GM18517 (cell line): ENCODE results near the gene RGL2.
"Not testable (repeated sequence)": the region's sequence is repeated elsewhere in the genome, so short reads cannot be mapped to it uniquely, and the experiment has no call there.

Source experiments
- ATAC-seq: cut with Tn5 transposase; IDR thresholded peaks from one replicate; pipeline ENCODE4 v1.9.1; 2021; ENCODE audit warnings: mild to moderate bottlenecking, moderate library complexity; ENCODE audit not compliant: unreplicated experiment

RGL2 gene, protein sequence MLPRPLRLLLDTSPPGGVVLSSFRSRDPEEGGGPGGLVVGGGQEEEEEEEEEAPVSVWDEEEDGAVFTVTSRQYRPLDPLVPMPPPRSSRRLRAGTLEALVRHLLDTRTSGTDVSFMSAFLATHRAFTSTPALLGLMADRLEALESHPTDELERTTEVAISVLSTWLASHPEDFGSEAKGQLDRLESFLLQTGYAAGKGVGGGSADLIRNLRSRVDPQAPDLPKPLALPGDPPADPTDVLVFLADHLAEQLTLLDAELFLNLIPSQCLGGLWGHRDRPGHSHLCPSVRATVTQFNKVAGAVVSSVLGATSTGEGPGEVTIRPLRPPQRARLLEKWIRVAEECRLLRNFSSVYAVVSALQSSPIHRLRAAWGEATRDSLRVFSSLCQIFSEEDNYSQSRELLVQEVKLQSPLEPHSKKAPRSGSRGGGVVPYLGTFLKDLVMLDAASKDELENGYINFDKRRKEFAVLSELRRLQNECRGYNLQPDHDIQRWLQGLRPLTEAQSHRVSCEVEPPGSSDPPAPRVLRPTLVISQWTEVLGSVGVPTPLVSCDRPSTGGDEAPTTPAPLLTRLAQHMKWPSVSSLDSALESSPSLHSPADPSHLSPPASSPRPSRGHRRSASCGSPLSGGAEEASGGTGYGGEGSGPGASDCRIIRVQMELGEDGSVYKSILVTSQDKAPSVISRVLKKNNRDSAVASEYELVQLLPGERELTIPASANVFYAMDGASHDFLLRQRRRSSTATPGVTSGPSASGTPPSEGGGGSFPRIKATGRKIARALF

DNA sequence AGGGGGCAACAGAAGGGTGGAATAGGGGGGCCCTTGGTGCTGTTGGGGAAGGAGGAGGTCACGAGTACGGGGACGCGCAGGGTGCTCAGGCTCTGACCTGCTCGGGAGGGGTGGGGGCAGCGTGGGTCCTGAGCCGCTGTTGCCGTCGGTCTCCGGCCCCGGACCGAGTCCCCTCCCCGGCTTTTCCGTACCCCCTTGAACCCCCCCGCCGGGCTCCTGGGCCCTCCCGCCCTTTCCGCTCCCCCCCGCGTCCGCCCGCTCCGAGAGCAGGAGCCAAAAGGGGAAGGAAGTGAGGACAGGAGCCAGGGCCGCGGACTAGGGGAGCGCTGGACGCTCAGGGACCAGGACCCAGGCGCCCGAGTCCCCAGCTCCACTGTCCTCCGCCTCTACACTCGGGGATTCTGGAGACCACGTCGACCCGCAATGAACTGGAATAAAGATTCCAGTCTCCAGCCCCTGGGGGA, at the start of gene RGL2:
Gene RGL2 (minus strand): TSS at position 170 of the 464 bp plus-strand sequence. CDS start 332 bp downstream, outside the sequence.
- peak; percentile 21 for ATAC-seq

DNA sequence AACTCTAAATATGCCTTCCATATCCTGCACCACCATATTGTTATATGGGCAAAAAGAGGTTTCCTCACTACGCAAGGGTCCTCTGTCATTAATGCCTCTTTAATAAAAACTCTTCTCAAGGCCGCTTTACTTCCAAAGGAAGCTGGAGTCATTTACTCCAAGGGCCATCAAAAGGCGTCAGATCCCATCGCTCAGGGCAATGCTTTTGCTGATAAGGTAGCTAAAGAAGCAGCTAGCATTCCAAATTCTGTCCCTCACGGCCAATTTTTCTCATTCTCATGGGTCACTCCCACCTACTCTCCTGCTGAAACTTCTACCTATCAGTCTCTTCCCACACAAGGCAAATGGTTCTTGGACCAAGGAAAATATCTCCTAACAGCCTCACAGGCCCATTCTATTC, 49.1 kb upstream of the RGL2 start:
- no peak for ATAC-seq

DNA sequence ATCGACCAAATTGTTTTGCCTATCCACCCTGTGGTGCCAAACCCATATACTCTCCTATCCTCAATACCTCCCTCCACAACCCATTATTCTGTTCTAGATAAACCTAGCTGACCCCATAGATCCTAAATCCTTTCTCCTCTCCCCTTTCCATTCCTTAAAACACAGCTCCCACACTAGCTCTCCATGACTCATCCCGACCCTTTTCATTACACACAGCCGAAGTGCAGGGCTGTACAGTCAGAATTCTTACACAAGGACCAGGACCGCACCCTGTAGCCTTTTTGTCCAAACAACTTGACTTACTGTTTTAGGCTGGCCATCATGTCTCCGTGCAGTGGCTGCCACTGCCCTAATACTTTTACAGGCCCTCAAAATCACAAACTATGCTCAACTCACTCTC, 48.2 kb upstream of the RGL2 start:
- not testable (repeated sequence) for ATAC-seq

DNA sequence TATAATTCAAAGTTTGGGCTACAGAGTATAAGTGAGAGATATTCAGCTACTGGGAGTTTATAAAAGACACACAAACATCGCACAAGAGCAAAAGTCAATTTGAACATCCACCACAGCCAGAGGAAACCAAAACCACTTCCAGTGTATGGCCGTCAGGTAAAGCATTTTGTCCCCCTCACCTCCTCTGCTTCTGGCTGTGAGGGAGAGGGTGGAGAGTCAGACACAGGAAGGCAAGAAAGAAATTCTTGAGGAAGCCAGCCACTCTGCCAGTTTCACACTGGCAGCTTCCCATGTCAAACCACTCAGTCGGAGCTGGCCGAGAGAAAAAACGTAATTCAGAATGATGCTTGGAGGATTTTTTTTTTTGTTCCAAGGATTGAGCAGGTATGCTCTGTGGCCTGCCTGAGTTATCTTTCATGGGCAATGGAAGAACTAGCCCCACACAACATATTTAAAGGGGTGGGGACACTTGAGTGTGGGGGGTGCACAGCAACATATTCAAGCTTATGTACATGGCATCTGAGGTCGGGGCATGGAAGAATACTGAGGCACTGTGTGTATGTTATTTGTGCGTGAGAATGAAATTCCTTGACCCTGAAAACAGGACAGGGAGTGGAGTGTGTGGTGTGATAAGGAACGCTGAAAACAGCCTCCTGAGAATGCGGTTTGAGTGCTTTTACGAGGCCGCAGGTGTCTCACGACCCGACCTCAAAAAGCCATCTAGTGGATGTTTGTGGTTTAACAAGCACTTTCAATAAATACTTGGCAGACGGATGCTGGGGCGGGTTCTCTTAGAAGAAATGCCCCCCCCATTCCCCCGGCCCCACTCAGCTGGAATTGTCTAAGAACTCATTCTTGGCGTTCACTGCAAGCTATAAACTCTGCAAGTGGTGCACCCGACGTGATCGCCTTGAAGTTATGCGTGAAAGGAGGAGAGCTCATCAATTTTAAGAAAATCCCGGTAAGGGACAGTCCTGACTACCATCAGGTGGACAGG, 46.3 kb upstream of the RGL2 start:
- no peak for ATAC-seq

DNA sequence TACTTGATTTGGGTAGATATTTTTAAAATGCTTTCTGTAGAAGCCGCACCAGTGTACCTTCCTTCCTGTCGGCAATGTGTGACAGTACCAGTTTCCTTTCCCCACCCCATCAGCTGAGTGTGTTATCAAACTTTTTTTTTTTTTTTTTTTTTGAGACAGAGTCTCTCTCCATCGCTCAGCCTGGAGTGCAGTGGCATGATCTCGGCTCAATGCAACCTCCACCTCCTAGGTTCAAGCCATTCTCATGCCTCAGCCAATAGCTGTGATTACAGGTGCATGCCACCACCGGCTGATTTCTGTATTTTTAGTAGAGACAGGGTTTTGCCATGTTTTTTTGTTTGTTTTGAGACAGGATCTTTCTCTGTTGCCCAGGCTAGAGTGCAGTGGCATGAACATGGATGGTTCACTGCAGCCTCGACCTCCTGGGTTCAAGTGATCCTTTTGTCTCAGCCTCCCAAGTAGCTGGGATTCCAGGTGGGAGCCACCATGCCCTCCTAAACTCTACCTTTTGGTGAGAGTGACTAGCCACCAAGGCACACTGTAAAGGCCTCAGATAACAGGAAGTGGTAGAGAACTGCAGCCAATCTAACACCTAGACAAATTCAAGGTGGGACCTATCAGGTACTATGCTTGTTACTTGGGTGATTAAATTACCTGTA, 45.3 kb upstream of the RGL2 start:
- no peak for ATAC-seq

DNA sequence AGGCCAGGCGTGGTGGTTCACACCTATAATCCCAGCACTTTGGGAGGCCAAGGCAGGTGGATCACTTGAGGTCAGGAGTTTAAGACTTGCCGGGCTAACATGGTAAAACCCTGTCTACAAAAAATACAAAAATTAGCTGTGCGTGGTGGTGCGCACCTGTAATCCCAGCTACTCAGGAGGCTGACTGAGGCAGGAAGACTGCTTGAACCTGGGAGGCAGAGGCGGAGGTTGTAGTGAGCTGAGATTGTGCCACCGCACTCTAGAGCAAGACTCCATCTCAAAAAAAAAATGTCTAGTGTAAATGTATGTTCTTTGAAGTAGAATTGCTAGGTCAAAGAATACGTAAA, 44.8 kb upstream of the RGL2 start:
- ATAC-seq = not testable (repeated sequence)

DNA sequence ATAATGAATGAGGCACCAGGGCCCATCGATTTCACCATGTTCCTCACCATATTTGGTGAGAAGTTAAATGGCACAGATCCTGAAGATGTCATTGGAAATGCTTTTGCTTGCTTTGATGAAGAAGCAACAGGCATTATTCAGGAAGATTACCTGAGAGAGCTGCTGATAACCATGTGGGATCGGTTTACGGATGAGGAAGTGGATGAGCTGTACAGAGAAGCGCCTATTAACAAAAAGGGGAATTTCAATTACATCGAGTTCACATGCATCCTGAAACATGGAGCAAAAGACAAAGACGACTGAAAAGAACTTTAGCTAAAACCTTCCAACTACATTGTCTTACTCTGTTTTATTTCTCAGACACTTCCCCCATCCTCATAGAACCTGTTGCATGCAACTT, 40.5 kb upstream of the RGL2 start:
- no peak for ATAC-seq

DNA sequence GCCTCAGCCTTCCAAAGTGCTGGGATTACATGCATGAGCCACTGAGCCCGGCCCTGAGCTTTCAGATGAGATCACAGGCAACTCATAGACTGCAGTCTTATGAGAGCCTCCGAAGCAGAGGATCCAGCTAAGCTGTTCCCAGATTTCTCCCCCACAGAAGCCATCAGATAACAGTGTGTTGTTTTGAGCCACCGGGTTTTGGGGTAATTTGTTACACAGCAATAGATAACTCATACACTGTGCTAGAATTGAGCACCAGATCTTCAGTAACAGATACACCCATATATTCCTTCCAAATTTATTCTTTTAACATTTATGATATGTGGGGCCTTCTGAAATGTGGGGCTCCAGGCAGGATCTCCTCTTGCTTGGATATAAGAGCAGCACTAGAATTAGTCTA, 37.8 kb upstream of the RGL2 start:
- no peak for ATAC-seq

DNA sequence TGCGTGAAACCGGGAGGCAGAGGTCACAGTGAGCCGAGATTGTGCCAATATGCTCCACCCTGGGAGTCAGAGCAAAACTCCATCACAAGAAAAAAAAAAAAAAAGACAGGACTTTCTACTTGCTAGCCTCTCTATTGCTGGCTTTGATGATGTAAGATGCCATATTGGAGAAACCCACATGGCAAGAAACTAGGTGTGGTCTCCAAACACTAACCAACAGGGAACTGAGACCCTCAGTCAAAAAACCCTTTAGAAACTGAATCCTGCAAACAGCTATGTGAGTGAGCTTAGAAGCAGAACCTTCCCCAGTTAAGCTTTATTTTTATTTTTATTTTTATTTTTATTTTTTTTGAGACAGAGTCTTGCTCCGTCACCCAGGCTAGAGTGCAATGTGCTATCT, 37.2 kb upstream of the RGL2 start:
- no peak for ATAC-seq

DNA sequence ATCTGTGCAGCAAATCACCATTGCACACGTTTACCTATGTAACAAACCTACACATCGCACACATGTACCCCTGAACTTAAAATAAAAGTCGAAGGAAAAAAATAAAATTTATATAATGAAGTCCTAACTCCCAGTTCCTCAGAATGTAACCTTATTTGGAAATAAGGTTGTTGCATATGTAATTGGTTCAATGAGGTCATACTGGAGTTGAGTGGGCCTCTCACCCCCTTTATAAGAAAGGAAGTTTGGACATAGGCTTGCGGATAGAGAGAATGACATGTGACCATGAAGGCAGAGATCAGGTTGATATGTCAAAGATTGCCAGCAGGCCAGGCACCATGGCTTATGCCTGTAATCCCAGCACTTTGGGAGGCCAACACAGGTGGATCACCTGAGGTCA, 34.9 kb upstream of the RGL2 start:
- no peak for ATAC-seq

DNA sequence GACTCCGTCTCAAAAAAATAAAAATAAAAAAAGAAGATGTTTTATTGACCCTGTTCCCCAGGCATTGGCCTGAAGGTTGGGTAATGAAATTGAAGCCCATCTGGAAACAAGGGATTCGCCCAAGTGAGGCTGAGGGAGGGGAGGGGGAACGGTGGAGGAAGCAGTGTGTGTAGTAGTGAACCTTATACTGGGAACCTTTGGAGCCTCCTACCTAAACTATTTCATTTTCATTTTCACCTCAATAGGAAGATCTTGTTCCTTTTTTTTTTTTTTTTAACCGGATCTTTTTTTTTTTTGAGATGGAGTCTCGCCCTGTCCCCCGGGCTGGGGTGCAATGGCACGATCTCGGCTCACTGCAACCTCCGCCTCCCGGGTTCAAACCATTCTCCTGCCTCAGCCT, 32.0 kb upstream of the RGL2 start:
- ATAC-seq = no peak

DNA sequence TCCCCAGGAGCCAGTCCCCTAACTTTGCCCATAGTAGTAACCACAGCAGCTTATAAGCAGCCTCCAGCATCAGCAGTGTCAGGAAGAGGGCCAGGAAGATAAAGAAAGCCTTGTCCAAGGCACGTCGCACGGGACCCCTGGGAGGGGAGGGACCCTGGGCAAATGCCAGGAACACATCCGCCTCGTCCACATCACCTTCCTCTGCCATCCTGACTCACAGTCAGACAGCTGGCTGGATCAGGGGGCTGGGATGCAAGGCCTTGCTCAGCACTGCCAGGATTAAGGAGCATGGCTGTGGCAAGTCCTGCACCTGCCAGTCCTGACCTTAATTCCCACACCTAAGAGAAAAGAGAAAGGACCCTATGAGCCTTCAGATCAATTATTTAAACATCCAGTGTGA, 30.3 kb upstream of the RGL2 start:
- ATAC-seq = no peak

DNA sequence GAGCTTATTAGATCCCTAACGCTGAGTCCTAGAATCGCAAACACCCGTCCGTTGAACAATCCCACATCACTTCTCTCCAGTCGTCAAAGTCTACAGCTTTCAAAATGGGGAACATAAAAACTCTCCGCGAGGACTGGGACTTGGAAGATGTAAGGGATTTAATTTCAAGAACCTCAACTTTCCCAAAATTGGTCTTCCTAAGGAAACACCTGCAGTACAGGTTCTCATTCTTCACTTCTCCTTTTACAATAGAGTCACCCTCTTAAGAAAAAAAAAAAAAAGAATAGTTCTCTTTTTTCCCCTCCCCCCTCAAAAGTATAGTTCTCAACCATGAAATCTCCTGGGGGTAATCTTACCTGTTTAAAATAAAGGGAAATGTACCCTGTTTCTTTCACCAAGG, 25.4 kb upstream of the RGL2 start:
- ATAC-seq = no peak

DNA sequence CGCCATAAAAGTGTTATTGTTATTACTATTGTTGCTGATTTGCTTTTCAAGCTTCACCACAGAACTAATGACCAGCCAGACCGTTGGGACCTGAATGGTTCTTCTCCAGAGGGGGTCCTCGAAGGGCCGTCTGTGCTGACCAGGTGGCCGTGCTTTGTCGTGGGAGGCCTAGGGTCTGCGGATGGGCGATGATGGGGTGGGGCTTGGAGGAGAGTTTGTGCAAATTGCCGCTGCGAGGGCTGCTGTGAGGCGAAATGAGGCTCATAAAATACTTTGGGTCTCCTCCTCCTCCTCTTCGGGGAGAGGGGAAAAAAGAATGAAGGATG, 24.8 kb upstream of the RGL2 start:
- no peak for ATAC-seq

DNA sequence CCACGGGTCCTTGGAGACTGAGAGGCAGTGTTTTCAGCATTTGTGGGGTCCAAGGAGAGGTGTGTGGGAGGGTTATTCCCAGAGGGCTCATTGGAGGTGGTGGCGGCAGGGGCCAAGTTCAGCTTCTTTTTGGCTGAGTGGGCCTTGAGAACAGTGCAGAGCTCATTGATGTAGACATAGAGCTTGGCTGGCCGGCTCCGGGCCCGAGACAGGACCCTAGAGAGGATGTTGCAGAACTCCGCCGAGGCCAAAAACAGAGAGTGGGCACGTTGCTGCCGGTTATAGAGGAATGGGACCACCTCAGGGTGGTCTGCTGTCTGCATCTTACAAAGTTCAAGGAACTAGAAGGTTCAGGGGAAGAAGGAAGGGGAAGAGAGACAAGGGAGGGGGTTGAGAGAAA, 22.5 kb upstream of the RGL2 start:
- ATAC-seq = no peak

DNA sequence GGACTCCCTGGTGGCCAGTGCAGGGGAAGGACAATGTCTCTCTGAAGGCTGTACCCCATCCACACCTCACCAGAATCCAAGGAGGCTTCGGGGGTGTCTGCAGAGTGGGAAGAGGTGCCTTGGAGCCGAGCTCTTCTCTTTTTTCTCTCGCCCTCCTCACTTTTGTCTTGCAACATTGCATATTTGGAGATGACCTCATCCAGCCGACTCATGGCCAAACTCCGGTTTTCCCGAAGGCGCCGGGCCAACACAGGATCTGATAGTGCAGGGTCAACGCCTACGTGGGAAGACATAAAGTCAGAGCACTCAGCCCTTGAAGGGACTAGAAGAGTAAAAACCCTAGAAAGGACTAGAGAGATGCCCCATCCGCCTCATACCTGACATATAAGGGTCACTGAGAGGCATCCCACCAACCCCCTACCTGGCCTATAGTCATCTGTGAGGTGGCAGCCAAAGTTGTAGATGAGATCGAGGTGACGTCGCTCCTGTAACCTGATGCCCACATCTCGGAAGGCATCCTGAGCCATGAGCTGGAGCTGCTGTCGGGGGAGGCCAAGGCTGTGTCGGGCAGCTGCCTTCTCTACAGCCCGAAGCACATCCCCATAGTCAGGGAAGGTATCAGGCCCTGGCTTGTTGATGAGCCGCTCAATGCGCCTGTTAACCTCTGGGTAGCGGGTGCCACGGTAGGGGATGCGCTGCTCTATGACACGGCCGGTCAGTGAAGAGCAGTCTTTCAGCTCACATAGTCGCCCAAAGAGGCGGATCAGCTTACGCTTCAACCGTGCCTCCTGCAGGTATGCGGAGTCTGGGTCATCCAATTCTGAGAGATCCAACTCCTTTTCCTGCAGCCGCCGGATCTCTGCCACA, 21.8 kb upstream of the RGL2 start:
- ATAC-seq = no peak

DNA sequence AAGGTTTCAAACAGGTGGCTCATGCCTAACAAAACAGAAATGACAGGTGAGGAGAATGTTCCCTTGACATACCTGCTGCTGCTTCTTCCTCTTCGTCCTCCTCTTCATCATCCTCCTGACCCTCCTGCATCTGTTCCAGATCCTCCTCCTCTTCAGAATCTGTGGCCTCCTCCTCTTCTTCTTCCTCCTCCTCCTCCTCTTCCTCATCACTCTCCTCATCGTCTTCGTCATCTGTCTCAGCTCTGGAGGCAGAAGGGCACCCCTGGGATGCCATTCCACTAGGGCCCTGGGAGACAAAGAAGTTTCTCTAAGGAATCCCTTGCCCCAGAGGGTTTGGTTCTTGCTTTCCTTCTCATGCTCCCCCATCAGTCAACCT, 21.2 kb upstream of the RGL2 start:
- ATAC-seq = no peak

DNA sequence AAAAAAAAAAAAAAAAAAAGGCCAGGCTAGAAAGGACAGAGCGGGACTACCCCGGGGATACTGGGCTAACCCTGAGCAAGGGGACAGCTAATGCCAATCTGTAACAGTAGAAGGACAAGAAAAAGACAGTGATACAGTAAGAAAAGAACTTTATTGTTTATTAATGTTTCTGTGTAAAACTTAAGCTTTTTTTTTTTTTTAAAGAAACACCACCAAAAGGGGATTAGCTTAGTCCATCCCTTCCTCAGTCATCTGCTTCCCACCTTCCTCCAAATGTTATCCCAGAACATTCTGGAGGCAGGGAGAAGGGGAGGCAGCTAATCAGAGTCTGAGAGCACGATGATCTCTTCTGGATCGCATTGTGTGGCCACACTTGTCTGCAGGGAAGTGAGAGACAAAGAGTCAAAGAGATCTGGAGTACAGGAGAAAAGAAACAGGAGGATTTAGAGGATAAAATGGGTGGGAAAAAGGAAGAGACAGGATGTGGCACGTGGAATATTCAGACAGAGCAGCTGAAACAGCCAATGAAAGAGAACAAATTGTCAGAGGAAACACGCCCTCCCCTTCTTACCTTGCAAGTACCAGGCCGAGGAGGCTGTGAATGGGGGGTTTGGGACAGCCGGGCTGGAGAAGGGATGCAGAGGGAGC, 19.8 kb upstream of the RGL2 start:
- ATAC-seq = no peak

DNA sequence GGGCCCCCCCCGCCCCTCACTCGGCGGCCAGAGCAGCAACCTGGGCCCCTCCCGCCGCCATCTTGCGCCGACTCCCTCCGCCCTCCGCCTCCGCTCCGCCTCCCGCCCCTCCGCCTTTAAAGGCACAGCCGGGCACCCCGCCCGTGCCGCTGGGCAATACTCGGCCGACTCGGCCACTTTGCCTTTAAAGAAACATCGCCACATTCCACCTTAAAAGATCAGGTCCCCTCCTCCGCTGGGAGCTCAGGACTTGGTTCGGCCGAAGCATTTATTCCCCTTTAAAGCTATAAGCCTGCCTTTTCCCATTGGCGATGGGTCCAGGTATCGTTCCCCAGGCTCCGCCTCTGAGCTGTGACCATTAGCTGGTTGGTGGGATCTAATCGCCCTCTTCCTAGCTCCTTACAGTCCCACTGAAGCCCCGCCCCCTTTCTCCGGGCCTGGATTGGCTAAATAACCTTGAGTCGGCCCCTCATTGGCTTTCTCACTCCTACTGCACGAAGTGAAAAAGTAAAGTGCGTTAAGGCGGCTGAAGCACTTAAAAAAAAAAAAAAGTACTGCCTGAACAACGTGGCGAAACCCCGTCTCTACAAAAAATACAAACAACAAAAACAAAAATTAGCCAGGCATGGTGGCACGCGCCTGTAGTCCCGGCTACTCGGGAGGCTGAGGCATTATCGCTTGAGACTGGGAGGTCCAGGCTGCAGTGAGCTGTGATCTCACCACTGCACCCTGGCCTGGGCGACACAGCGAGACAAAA, 19.1 kb upstream of the RGL2 start, which contains the start of gene ZBTB22:
Gene ZBTB22 (minus strand): TSS at position 76 of the 757 bp plus-strand sequence. CDS start 828 bp downstream, outside the sequence.
- ATAC-seq = peak; percentile 58
